H9 (cell line): ENCODE measurements around the gene CA11. TPM values are rescaled to one million over a fixed set of nuclear protein-coding genes. Genes with fewer than 3 reads are reported as not detected.

ENCODE experiments used
- DNase-seq: peaks from one replicate; pipeline ENCODE4 v3.0.0-alpha.2; 2017
- H2AFZ ChIP-seq: one replicate; pipeline ENCODE4 v1.6.1; 2013; ENCODE audit warnings: mild to moderate bottlenecking, low read length, control low read depth, moderate library complexity
- H2AK5ac ChIP-seq: 2 replicates; pipeline ENCODE4 v1.6.1; 2013; ENCODE audit warnings: low read length, control low read depth, mixed read lengths; ENCODE audit not compliant: insufficient read length
- H2BK120ac ChIP-seq: one replicate; pipeline ENCODE4 v1.6.1; 2013; ENCODE audit warnings: low read depth, mild to moderate bottlenecking, low read length, control low read depth, inconsistent platforms; ENCODE audit not compliant: poor library complexity, severe bottlenecking
- H2BK12ac ChIP-seq: 2 replicates; pipeline ENCODE4 v1.6.1; 2013; ENCODE audit warnings: low read length, control low read depth, mixed read lengths, low read depth; ENCODE audit not compliant: insufficient read length
- H2BK15ac ChIP-seq: 2 replicates; pipeline ENCODE4 v1.6.1; 2013; ENCODE audit warnings: low read depth, low read length, control low read depth
- H2BK20ac ChIP-seq: one replicate; pipeline ENCODE4 v1.6.1; 2013; ENCODE audit warnings: low read depth, mild to moderate bottlenecking, low read length, control low read depth, inconsistent platforms; ENCODE audit not compliant: poor library complexity, severe bottlenecking
- H2BK5ac ChIP-seq: 2 replicates; pipeline ENCODE4 v1.6.1; 2013; ENCODE audit warnings: low read length, control low read depth, mixed read lengths; ENCODE audit not compliant: insufficient read length
- H3K14ac ChIP-seq: 2 replicates; pipeline ENCODE4 v1.6.1; 2013; ENCODE audit warnings: low read length, control low read depth; ENCODE audit not compliant: insufficient read depth
- H3K18ac ChIP-seq: 2 replicates; pipeline ENCODE4 v1.6.1; 2013; ENCODE audit warnings: low read depth, mild to moderate bottlenecking, mixed read lengths, low read length, control low read depth; ENCODE audit not compliant: insufficient read length
- H3K23ac ChIP-seq: 2 replicates; pipeline ENCODE4 v1.6.1; 2013; ENCODE audit warnings: low read length, control low read depth, mixed read lengths, low read depth; ENCODE audit not compliant: insufficient read length
- H3K23me2 ChIP-seq: 2 replicates; pipeline ENCODE4 v1.6.1; 2013; ENCODE audit warnings: low read depth, mild to moderate bottlenecking, mixed read lengths, low read length, control low read depth; ENCODE audit not compliant: insufficient read length, poor library complexity, severe bottlenecking
- H3K27ac ChIP-seq: 2 replicates; pipeline ENCODE4 v1.5.1; 2013; ENCODE audit warnings: low read length, control low read depth, mixed read lengths, low read depth; ENCODE audit not compliant: insufficient read length
- H3K27me3 ChIP-seq: 2 replicates; pipeline ENCODE4 v1.6.1; 2013; ENCODE audit warnings: low read length, control low read depth, inconsistent platforms; ENCODE audit not compliant: insufficient read depth
- H3K4ac ChIP-seq: 2 replicates; pipeline ENCODE4 v1.6.1; 2013; ENCODE audit warnings: low read depth, mild to moderate bottlenecking, control low read depth, inconsistent platforms, low read length, moderate library complexity
- H3K4me1 ChIP-seq: 2 replicates; pipeline ENCODE4 v1.6.1; 2013; ENCODE audit warnings: low read length, control low read depth, inconsistent platforms; ENCODE audit not compliant: insufficient read depth
- H3K4me2 ChIP-seq: 2 replicates; pipeline ENCODE4 v1.6.1; 2013; ENCODE audit warnings: low read length, control low read depth, mixed read lengths; ENCODE audit not compliant: insufficient read length, insufficient read depth
- H3K56ac ChIP-seq: 2 replicates; pipeline ENCODE4 v1.6.1; 2013; ENCODE audit warnings: low read depth, mild to moderate bottlenecking, mixed read lengths, low read length, control low read depth; ENCODE audit not compliant: insufficient read length
- H3K79me1 ChIP-seq: 2 replicates; pipeline ENCODE4 v1.6.1; 2013; ENCODE audit warnings: low read depth, mild to moderate bottlenecking, moderate library complexity, low read length, control low read depth, inconsistent platforms; ENCODE audit not compliant: insufficient read depth, poor library complexity, severe bottlenecking
- H3K79me2 ChIP-seq: 2 replicates; pipeline ENCODE4 v1.6.1; 2013; ENCODE audit warnings: low read length, control low read depth, inconsistent platforms; ENCODE audit not compliant: insufficient read depth
- H3K9ac ChIP-seq: 2 replicates; pipeline ENCODE4 v1.6.1; 2013; ENCODE audit warnings: low read length, control low read depth, mixed read lengths; ENCODE audit not compliant: insufficient read length; ENCODE audit errors: extremely low read depth
- H3K9me3 ChIP-seq: one replicate; pipeline ENCODE4 v1.6.1; 2013; ENCODE audit warnings: low read depth, low read length, inconsistent platforms; ENCODE audit not compliant: control insufficient read depth
- H3T11ph ChIP-seq: one replicate; pipeline ENCODE4 v1.6.1; 2013; ENCODE audit warnings: mild to moderate bottlenecking, low read length, control low read depth, inconsistent platforms
- H4K20me1 ChIP-seq: one replicate; pipeline ENCODE4 v1.6.1; 2013; ENCODE audit not compliant: control insufficient read depth, insufficient read length, insufficient read depth
- H4K5ac ChIP-seq: 2 replicates; pipeline ENCODE4 v1.6.1; 2013; ENCODE audit warnings: low read depth, mild to moderate bottlenecking, mixed read lengths, low read length, control low read depth; ENCODE audit not compliant: insufficient read length
- H4K8ac ChIP-seq: replicated peaks from 2 replicates; pipeline ENCODE4 v1.6.1; 2013; ENCODE audit warnings: low read length, control low read depth, mixed read lengths, low read depth; ENCODE audit not compliant: insufficient read length
- H4K91ac ChIP-seq: 2 replicates; pipeline ENCODE4 v1.6.1; 2013; ENCODE audit warnings: low read depth, mild to moderate bottlenecking, moderate library complexity, mixed read lengths, low read length, control low read depth; ENCODE audit not compliant: insufficient read length
- H3K27ac Mint-ChIP-seq, 3 experiments: 2 replicates in 2 of 3; 3 replicates in 1 of 3; pipeline ENCODE4 v1.8.0; 2020 to 2021; ENCODE audit warnings: mixed read lengths in 3 of 3, mild to moderate bottlenecking in 1 of 3, moderate library complexity in 1 of 3
- H3K27me3 Mint-ChIP-seq: 2 replicates; pipeline ENCODE4 v1.8.0; 2021; ENCODE audit warnings: low read depth, mild to moderate bottlenecking, moderate library complexity, mixed read lengths
- H3K36me3 Mint-ChIP-seq, 3 experiments: 2 replicates in 2 of 3; 3 replicates in 1 of 3; pipeline ENCODE4 v1.8.0; 2020 to 2021; ENCODE audit warnings: low read depth in 3 of 3, mixed read lengths in 3 of 3; ENCODE audit not compliant: insufficient read depth in 1 of 3
- H3K4me1 Mint-ChIP-seq, 2 experiments: 2 replicates each; pipeline ENCODE4 v1.8.0; 2020; ENCODE audit warnings: mixed read lengths in 2 of 2
- H3K4me3 Mint-ChIP-seq, 2 experiments: 2 replicates in 1 of 2; 3 replicates in 1 of 2; pipeline ENCODE4 v1.8.0; 2020 to 2021; ENCODE audit warnings: mild to moderate bottlenecking in 2 of 2, mixed read lengths in 2 of 2, moderate library complexity in 1 of 2
- H3K9me3 Mint-ChIP-seq, 2 experiments: 2 replicates in 1 of 2; 3 replicates in 1 of 2; pipeline ENCODE4 v1.8.0; 2020; ENCODE audit warnings: mild to moderate bottlenecking in 2 of 2, mixed read lengths in 2 of 2, moderate library complexity in 1 of 2
- CTCF ChIP-seq: fragments of 200-600 bp; sonication (generic); conservative IDR thresholded peaks from 3 replicates; pipeline ENCODE4 v1.8.0; 2021; ENCODE audit warnings: antibody characterized with exemption, mild to moderate bottlenecking
- WGBS: extraction: QIAGEN DNeasy Blood & Tissue Kit; methylation state at CpG from one replicate; pipeline ENCODE4 v1.1.7; 2013; ENCODE audit warnings: missing lambda C conversion rate, low lambda C conversion rate, mixed read lengths; ENCODE audit not compliant: insufficient read length; ENCODE audit errors: extremely low coverage; 5-methylcytosine and 5-hydroxymethylcytosine counted together
- total RNA-seq: library from RNA; stranded (reverse); gene quantifications from 2 replicates; pipeline ENCODE4 v1.2.1, GENCODE V29; 2021

Gene CA11
- total RNA-seq, 1 experiment from 2014 or later: 107 TPM

- Histone ChIP-seq H3K4me1 (no peaks in the 10 kb centered on the region), H3K4me2 (peak overlapping the region; percentile 48), H2BK20ac (no peak overlapping the region), H3K14ac (no peak overlapping the region), H2BK120ac (no peak overlapping the region), H3K56ac (no peak overlapping the region), H4K20me1 (no peaks in the 10 kb centered on the region), H3K9me3 (no peaks in the 10 kb centered on the region), H3K18ac (no peak overlapping the region), H3K9ac (no peak overlapping the region), H3K27me3 (no peaks in the 10 kb centered on the region), H3K4ac (no peak overlapping the region), H2AFZ (no peak overlapping the region), H2BK12ac (no peak overlapping the region), H4K8ac (no peak overlapping the region), H4K5ac (no peak overlapping the region), H4K91ac (no peak overlapping the region), H3K27ac (no peak overlapping the region), H3K79me1 (no peaks in the 10 kb centered on the region), H3K79me2 (no peaks in the 10 kb centered on the region), H2AK5ac (no peak overlapping the region), H2BK5ac (no peak overlapping the region), H3K23ac (no peak overlapping the region), H2BK15ac (no peak overlapping the region), H3T11ph (no peak overlapping the region), H3K23me2 (peaks cover 9% of the 10 kb centered on the region)
- Mint-ChIP-seq H3K9me3 (peaks cover 3 to 4% of the 10 kb centered on the region in 2 experiments), H3K4me3 (peak overlapping the region; percentile 60 to 80), H3K36me3 (no peaks in the 10 kb centered on the region; a peak in 1 of 7 replicates), H3K4me1 (peaks cover 10 to 12% of the 10 kb centered on the region in 2 experiments), H3K27me3 (peaks cover 47% of the 10 kb centered on the region), H3K27ac (peak overlapping the region in 1 of 3 experiments; percentile 38; a peak in 1 of 7 replicates)
- peak; percentile 98 for TF ChIP-seq CTCF
- peak; percentile 91 for DNase-seq
- WGBS: no CpG with 5 or more reads among the region's 36 CpGs
Measured at GRCh38 chr19:48588670-48589401, 57.2 kb downstream of the CA11 start.

Other genes starting within 250 kb of the CA11 start
- 92.0 and 94.6 TPM in 2 replicates for gene GRWD1, start 200.2 kb downstream of the CA11 start, total RNA-seq
- gene KCNJ14, start 190.6 kb downstream of the CA11 start, total RNA-seq: 1.1 and 1.2 TPM in 2 replicates
- gene CYTH2, start 176.8 kb downstream of the CA11 start, total RNA-seq: 97.1 and 103 TPM in 2 replicates
- 14.4 and 15.2 TPM in 2 replicates for gene LMTK3, start 134.4 kb downstream of the CA11 start, total RNA-seq
- 1.3 and 1.7 TPM in 2 replicates for gene SULT2B1, start 94.0 kb downstream of the CA11 start, total RNA-seq
- not detected in 2 replicates for gene SPACA4, start 39.4 kb downstream of the CA11 start, total RNA-seq
- 9.2 and 9.5 TPM in 2 replicates for gene FAM83E, start 31.1 kb downstream of the CA11 start, total RNA-seq
- 1,855 and 1,874 TPM in 2 replicates for gene RPL18, start 27.0 kb downstream of the CA11 start, total RNA-seq
- gene SPHK2, start 26.7 kb downstream of the CA11 start, total RNA-seq: 55.0 and 57.2 TPM in 2 replicates
- 11.4 and 12.6 TPM in 2 replicates for gene DBP, start 8.8 kb downstream of the CA11 start, total RNA-seq
- 0.33 and 0.55 TPM in 2 replicates for gene NTN5, start 26.8 kb upstream of the CA11 start, total RNA-seq
- gene FUT2, start 49.8 kb upstream of the CA11 start, total RNA-seq: 11.4 and 13.2 TPM in 2 replicates
- gene MAMSTR, start 73.5 kb upstream of the CA11 start, total RNA-seq: 1.4 and 1.6 TPM in 2 replicates
- 2.4 and 2.8 TPM in 2 replicates for gene RASIP1, start 94.4 kb upstream of the CA11 start, total RNA-seq
- gene IZUMO1, start 100.7 kb upstream of the CA11 start, total RNA-seq: 2.6 and 3.7 TPM in 2 replicates
- gene FUT1, start 106.5 kb upstream of the CA11 start, total RNA-seq: 15.9 and 16.1 TPM in 2 replicates
- 0.55 and 0.90 TPM in 2 replicates for gene FGF21, start 109.3 kb upstream of the CA11 start, total RNA-seq
- gene BCAT2, start 164.8 kb upstream of the CA11 start, total RNA-seq: 30.6 and 32.7 TPM in 2 replicates
- 11.2 and 11.6 TPM in 2 replicates for gene HSD17B14, start 190.3 kb upstream of the CA11 start, total RNA-seq
- 14.3 and 15.3 TPM in 2 replicates for gene PLEKHA4, start 222.4 kb upstream of the CA11 start, total RNA-seq
- 17.2 and 17.5 TPM in 2 replicates for gene PPP1R15A, start 226.2 kb upstream of the CA11 start, total RNA-seq